A204.1 (cell line): Measurements from ENCODE around the gene LRRC52.

ENCODE experiments used
- FAIRE-seq: peaks from 2 replicates; lab custom pipeline; 2012; peaks lifted over from hg19 to GRCh38; lab: Jason Lieb, UNC

Gene LRRC52, protein sequence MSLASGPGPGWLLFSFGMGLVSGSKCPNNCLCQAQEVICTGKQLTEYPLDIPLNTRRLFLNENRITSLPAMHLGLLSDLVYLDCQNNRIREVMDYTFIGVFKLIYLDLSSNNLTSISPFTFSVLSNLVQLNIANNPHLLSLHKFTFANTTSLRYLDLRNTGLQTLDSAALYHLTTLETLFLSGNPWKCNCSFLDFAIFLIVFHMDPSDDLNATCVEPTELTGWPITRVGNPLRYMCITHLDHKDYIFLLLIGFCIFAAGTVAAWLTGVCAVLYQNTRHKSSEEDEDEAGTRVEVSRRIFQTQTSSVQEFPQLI

DNA sequence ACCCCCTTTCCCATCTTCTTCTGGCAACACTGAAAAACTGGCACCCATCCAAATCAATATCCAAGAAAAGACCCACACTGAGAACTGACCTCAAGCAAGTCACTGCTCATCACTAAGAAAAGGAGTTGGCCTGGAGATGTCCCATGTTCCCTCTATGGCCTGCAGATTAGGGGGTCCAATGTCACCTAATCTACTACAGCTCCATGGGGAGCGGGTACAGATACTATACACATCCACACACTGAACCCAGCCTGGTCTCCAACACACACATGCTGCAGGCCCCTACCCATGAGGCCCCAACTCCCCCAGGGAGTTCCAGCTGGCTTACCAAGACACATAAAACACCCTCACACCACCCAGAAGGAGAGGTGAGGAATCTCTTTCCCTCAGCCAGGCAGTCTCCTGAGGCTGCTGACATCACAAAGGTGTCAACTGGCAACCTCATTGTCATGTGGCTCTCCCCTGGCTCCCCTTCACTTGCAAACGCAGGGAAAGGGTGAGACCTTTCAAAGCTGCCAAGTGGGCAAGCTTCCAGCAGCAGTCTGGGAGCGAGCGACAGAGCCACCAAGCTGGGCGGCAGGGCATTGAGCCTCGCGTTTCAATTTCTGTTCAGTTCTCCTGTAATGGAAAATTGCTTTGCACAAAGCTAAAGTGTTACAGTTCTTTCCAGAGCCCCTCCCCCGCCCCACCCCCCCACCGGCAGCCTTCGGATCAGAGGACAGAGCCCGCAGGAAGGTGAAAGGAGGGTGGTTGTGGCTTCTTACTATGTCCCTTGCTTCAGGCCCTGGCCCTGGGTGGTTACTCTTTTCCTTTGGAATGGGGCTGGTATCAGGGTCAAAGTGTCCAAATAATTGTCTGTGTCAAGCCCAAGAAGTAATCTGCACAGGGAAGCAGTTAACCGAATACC, at the start of gene LRRC52:
Gene LRRC52 (plus strand): TSS at position 469 of the 907 bp plus-strand sequence. CDS start 297 bp downstream, at position 766.
- no peak for FAIRE-seq

DNA sequence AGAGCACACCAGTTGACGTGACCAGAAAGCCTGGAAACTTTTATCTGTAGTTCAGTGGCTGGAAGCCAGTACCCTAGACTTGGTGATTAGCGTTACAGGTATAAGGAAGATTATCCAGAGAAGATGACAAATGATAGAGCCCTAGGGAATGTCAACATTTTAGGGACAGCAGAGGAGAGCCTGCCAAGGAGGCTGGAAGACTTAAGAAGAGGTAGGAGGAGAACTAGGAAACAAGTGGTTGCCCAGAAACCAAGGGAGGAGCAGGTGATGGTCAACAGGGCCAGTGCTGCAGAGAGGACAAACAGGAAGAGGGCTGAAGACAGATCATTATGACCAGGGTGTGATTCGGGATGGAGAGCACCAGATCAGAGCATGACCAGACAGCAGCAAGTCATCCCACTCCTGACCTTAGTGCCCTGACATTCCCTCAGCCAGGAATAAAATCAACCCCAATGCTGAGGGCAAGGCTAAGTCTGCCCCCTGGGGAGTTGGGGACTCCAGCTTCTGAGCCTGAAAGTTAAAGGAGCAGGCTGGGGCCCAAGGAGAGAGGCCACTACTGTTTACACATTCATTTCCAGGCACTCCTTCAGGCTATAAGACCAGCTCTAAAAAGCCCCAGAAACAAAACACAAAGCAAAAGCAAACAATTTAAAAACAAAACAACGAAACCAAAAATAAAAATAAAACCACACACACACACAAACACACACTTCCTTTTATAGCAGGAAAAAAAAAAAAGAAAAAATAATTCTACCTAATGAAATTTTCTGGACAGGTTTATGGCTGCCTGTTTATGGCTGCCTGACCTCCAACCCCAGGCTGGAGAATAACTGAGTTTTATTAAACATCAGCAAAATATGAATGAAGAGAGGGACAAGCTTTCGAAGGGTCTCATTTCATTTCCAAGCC, 48.6 kb upstream of the LRRC52 start:
- no peak for FAIRE-seq

DNA sequence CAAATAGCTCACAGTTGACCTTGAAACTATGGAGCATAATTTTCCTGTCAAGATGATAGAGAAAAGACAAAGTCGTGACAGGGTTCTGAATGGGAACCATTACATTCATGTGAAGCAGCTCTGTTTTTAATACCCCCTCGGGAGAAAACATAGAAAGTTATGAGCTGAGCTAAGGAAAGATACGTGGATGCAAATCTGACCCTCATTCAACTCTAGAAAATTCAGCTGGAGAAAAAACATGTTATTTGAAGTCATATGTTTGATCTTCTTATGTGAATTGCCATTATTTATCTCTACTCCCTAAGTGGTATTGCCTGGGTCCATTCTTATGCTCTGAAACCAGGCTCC, 48.0 kb upstream of the LRRC52 start:
- FAIRE-seq = no peak

DNA sequence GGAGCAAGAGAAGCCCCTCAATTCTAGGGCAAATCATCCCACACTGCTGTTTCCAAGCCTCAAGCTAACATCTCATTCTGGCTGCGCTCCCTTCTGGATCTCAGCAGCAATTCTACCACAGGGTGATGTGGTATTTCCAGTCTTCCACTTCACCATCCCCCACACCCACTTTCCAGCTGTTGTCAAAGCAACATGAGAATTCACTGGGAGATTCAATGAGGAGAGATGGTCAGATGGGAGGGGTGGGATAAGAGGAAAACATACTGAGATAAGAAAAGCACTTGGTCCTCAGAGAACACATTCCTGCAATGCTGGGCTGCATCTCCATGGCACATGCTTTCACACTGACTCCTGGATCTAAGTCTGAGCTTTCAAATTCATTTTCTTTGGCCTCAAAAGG, 47.3 kb upstream of the LRRC52 start:
- FAIRE-seq = no peak

DNA sequence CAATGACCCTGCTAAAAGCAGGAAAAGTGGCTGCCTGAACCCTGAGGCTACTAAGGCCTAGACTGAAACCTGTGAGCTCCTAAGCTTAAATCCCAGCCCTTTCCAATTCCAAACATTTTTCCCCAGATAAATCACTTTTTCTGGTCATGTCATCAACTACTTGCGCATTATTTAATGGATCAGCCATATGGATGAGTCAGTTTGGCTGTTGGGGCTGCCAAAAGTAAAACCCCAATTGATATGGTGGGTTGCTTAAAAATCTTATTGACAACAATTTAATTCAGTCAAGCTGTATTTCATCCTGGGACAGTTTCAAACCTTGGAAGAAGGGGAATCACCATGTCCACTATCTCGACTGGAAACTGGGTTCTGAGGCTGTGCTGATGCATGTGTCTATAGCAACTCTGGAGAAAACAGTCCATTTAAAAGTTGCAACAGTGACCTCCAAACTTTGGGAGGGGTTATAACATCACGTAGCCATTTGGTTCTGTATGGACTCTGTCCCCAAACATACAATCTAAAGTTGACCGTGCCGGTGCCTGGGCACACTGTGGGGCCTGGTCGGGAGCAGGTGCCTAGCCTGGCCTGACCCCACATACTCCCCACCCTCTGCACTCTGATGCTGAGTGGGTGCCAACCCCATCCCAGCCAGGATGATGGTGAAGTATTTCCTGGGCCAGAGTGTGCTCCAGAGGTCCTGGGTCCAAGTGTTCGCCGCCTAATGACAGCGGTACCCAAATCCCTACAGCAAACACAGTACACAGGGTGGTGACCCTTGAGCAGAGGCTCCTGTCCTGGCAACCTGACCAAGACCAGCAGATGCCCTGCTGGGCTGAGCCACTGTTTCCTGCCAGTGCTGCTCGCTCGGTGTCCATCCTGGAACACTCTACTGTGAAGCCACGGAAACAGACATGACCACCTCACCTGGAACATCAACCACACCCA, 46.5 kb upstream of the LRRC52 start:
- no peak for FAIRE-seq

DNA sequence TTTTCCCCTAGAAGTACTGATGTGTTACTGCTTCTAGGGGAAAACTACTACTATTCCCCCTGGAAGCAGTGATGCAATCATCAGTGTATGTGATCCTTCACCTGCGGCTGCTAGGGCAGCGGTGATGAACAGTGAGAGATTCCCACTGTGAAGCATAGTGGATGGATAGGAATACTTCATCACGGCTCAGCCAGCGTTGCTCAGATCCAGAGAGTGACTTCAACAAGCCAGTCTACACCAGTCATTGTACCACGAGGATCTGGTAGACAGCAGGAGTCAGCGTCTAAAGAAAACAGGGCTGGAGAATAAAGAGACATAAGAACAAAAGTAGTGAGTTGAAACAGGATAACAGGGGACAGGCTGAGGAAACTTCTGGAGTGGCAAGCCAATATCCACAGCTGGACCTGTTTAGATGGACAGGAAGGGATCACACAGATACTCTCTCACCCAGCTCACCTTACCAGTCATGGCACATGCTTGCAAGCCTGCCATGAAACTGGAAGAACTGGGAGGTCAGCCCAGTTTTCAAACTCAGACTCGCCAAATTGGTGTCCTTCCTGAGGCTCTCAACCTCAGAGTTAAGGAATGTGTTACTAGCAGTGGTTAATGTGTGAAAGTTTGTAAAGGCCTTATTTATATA, 42.4 kb upstream of the LRRC52 start:
- no peak for FAIRE-seq

DNA sequence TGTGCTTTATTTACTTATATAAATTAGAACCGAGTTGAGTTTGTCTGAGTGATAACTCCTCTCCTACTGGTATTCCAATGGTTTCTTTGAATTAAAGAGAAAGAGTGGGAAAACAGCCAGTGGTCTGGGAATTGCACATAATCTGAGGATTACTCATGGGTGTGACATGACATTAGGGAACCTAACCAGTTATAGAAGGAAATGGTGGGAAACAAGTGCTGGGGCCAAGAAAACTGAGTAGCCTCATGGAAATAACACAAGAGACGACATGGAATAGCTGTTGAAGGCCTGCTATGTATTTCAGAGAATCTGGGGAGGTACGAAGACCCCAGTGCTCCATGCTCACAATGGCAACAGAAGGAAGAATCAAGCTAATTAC, 41.8 kb upstream of the LRRC52 start:
- FAIRE-seq = no peak

DNA sequence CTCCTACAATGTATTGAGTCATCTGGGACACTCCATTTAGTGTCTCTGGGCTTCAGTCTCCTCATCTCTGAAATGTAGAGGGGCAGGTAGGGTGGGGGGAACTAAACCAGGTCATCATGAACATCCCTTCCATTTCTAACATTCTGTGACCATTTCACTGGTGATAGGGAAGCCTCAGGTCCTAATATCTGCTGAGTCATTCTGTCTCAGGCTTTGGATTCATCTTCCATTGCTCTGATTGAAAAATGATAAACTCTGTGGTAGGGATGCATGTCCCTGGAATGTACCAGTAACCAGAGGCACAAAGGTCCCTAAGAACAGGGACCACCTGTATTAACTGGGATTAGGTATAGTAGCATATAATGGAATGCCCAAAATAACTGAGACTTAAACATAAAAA, 36.2 kb upstream of the LRRC52 start:
- no peak for FAIRE-seq

DNA sequence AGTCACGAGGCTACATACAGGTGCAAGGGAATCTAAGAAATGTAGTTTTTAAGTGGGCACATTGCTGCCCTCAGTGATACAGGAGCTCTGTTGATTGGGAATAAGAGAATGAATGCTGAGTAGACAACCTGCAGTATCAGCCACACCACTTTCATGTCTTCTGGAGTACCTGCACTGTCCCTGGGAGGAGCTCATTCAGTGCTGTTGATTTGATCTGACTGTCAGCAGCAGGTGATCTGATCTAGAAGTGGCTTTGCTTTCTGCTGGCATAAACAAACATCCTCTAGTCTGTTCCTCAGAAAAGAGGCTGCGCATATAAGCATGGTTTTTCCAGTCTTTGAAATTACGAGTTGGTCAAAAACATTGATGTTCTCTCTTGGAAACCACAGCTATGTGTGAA, 35.5 kb upstream of the LRRC52 start:
- FAIRE-seq = no peak

DNA sequence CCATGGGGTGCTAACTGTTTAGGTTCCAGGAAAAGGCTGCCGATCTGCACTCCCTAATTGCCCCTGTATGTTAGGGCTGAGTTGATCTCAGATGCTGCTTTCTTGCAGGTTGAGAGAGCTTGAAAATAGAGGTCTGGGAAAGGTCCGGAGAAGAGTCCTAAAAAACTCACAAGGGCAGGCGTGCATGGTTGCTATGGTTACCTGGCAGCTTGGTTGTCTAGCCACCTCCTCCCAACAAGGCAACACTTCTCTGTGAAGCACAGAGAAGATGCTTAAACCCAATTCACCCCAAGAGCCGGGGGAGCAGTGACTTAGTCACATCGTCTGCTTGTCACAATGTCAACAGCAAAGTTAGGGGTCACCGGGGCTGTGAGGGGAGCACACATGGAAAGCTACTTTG, 31.0 kb upstream of the LRRC52 start:
- no peak for FAIRE-seq

DNA sequence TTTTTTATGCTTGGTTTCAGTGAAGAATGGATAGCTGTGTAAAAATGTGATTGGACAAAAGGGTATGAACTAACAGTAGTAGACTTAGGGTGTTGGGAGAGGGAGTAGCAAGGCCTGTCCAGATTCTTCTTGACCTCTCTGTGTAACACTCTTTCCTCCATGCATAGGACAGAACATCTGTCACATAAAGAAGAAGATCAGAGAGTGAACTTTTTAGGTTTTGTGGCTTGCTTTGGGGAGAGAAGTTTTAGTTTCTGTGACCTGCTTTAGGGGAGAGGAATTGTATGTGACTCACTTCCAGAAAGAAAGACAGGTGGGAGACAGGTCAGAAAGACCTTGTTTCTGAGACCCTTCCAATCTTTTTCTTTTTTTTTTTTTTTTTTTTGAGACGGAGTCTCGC, 27.3 kb upstream of the LRRC52 start:
- no peak for FAIRE-seq

DNA sequence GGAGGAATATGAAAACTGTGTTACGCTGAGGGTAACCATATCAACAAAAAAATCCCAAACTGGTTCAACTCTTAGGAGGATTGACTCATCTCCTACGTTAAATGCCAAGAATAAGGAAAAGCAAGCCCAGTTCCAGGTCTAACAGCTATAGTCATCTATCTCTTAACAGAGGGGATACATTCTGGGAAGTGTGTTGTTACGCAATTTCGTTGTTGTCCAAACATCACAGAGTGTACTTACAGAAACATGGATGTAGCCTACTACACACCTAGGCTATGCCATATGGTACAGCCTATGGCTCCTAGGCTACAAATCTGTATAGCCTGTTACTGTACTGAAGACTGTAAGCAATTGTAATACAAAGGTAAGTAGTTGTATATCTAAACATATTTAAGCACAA, 23.2 kb upstream of the LRRC52 start:
- FAIRE-seq = no peak

DNA sequence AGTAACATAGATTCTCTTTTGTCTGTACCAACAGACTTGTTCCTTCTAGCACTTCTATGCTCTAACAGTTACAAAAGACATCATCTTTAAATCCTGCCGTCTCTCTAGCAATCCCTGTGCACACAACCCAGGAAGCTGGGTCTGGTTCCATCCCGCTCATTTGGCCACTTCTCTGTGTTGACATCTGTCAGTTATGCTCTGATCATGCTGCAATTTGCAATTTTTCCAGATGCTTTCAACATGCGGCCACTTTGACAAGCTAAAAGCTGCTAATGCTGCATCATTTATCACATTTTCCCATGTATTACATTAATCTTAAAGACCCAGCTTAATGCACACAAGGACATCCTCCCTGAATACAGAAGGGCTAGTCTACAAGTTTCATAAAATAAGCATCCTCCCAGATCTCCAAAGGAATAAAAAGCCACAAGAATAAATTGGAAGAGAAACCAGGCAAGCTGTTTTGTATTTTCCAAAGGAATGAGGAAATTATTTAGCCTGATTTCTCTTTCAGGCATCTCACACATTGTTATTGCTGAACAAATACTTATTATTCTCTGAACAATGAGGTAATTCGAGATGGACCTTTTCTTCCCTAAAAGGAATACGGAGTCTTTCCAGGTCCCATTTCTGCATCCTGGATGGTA, 19.0 kb upstream of the LRRC52 start:
- FAIRE-seq = no peak

DNA sequence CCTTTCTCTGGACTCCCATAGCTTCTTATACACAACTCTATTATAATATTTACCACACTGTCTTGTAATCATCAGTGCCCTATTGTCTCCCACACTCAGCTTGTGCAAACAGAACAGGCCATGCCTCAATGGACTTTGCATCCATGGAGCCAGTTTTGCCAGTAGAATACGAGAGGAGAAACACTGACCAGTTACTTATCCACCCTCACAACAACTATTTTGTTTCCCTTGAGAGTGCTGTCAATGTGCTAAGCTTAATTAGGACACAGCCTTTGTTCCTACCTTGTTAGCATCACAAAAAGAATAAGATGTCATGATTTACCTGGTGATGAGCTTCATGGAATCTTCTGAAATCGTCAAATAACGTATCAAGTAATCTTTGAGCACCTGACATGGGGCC, 18.1 kb upstream of the LRRC52 start:
- no peak for FAIRE-seq

DNA sequence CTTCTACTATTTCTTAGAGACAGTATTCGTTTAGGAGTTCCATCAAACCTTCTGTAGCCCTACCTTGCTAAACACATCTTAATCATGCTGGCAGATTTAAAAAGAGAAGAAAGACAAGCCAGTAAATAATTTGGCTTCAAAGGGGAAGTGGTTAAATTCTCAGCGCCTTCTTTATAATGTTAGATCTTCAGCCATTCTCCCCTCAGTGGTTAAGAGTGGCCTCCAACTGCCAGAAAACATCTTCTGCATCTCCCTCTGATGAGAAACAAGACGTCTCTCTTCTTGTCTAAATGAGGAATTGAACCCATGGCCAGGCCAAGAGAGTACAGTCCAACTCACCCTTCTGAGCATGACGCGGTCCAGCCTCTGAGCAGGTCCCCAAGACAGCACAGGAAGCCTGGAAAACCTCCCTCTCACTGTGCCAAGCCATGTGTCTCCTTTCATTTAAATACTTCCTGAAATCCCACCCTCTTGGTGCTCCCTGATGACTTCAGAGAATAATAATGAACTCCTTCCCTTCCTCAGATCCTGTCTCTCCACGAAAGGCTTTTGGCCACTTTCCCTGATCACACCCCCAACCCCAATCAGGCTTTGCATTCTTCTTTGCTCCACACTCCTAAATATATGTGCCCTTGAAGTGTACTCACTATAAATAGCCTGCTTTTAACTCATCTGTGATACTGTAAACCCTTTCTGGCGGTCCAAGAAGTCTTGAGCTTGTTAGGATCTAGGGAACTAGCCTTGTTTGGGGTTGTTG, 16.4 kb upstream of the LRRC52 start:
- no peak for FAIRE-seq

DNA sequence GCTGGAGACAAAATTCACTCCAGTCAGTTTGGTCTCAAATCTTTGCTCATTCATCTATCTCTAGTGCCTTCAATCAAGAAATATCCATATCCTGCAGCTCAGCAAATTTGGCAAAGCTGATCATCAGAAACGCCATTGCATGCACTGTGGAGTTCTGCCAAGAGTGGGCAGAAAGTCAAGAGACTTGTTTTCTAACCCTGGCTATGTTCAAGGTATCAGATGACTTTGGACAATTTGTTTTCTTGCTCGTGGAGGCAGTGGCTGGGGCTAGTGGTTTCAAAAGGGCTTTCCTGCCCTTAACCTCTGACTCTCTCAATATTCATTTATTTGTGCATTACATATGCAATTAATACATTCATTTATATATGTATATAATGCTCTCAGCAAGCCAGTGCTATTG, 12.8 kb upstream of the LRRC52 start:
- FAIRE-seq = no peak

DNA sequence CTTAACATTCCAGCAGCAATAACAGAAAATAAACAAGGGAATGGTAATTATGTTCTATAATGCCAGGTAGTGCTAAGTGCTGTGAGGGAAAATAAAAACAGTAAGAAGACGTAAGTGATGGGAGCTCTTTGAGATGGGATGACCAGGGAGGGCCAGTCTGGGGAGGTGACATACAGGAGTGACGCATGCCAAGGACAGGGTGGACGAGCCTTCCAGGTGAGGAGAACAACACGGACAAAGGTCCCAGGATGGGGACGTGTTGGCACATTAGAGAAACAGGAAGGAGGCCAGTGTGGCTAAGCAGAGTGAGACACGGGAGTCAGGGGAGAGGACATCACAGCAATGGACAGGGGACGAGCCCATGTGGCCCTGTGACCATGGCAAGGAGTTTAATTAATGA, 11.7 kb upstream of the LRRC52 start:
- no peak for FAIRE-seq

DNA sequence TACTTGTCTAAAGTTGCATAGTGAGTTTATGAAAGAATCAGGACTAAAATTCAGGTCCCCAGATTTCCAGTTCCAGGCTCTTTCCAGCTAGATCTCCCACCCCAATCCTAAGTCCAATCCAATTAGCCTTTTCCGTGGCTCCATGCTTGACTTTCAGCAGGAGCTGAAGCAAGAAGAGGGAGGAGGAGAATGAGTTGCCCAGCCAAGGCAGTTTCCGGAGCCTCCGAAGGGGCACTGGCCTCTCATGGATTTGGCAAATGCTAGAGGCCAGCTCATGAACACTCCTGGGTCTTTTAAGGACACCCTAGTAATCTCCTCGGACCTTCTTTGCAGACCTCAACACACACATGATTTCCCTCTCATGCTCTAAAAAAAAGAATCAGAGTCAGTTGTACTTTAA, 10.5 kb upstream of the LRRC52 start:
- no peak for FAIRE-seq

DNA sequence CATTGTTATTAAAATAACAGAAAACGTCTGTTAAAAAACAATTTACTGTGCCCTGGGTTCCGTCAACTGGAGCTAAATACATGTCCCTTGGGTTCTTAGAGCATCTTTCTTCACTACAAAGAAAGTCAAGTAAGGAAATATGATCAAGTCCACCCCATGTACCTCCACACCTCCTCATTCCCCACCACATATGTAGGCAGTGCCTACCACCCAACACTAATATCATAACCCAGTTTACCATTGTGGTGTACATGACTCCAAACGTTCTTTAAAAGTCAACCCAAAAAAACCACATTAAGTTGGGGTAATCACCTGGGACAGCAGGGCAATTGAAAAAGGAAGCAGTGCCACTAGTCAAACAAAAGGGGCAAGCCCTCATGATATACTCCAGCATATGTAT, 7.8 kb upstream of the LRRC52 start:
- FAIRE-seq = no peak
